ENCODE measurements around the gene BARX2.

Gene BARX2

GRCh38 chr11:129440028-129440713, 64.5 kb downstream of the BARX2 start:
- CTCF ChIA-PET = no interaction called here
- H3K27ac ChIP-seq = peak overlapping the region; percentile 78
- DNase-seq (ENCODE audit: low spot score) = peak; percentile 95
- POLR2A ChIA-PET (ENCODE audit: low non-redundant PET) = no interaction called here
- TF ChIP-seq CTCF (conservative IDR thresholded peaks at IDR 0.05; ENCODE audit: low read depth) = no peak

- TF ChIP-seq CTCF (conservative IDR thresholded peaks at IDR 0.05; ENCODE audit: low read depth) = no peak
- no peak for DNase-seq (ENCODE audit: low spot score)
- ChIA-PET CTCF (no interaction called here), POLR2A (ENCODE audit: low non-redundant PET) (no interaction called here)
- H3K27ac ChIP-seq = no peak overlapping the region
Measured at GRCh38 chr11:129442171-129442570, 66.5 kb downstream of the BARX2 start.

GRCh38 chr11:129443276-129443675, 67.6 kb downstream of the BARX2 start:
- DNase-seq (ENCODE audit: low spot score) = no peak
- no peak for TF ChIP-seq CTCF (conservative IDR thresholded peaks at IDR 0.05; ENCODE audit: low read depth)
- H3K27ac ChIP-seq = no peak overlapping the region
- POLR2A ChIA-PET (ENCODE audit: low non-redundant PET) = no interaction called here
- CTCF ChIA-PET = interaction anchor here (0.6 to 1.0 kb wide), 2 partner anchors 17 to 35 kb away, joined by 4 to 5 read pairs; no protein-coding TSS in a partner anchor

GRCh38 chr11:129444274-129444673, 68.6 kb downstream of the BARX2 start:
- POLR2A ChIA-PET (ENCODE audit: low non-redundant PET) = no interaction called here
- no peak for TF ChIP-seq CTCF (conservative IDR thresholded peaks at IDR 0.05; ENCODE audit: low read depth)
- CTCF ChIA-PET = no interaction called here
- DNase-seq (ENCODE audit: low spot score) = no peak
- no peak overlapping the region for H3K27ac ChIP-seq

- ChIA-PET POLR2A (ENCODE audit: low non-redundant PET) (no interaction called here), CTCF (no interaction called here)
- no peak for DNase-seq (ENCODE audit: low spot score)
- TF ChIP-seq CTCF (conservative IDR thresholded peaks at IDR 0.05; ENCODE audit: low read depth) = no peak
- no peak overlapping the region for H3K27ac ChIP-seq
Measured at GRCh38 chr11:129445226-129445625, 69.6 kb downstream of the BARX2 start.

GRCh38 chr11:129446572-129446971, 70.9 kb downstream of the BARX2 start:
- no peak for DNase-seq (ENCODE audit: low spot score)
- ChIA-PET POLR2A (ENCODE audit: low non-redundant PET) (no interaction called here), CTCF (interaction anchor here (1.1 kb wide), 1 partner anchor 14 kb away, joined by 3 read pairs; no protein-coding TSS in a partner anchor)
- TF ChIP-seq CTCF (conservative IDR thresholded peaks at IDR 0.05; ENCODE audit: low read depth) = no peak
- no peak overlapping the region for H3K27ac ChIP-seq
